Measurements from ENCODE around the gene RNF183. TPM values are rescaled to one million over a fixed set of nuclear protein-coding genes. Genes with fewer than 3 reads are reported as not detected.

The RNF183 gene
- total RNA-seq, 3 donors from 2014 or later (not counting 1 experiment from before 2014, with no cell fraction given), result not detected

DNA sequence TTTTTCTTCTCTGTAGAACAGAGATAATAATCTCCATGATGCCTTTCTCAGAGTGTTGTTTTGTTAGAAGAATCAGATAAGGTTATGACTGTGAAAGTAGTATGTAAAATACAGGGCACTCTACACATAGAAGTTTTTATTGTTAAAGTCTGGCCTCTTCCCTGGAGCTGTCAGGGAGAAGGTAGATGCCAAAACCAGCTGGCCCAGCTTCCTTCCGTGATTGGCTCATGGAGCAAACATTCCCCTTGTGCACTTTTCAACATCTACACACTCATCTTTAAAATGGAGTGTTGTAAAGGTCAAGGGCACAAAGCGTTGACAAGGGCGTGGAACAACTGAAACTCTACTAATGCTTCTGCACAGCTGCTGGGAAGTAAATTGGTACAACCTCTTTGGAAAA is 7.4 kb upstream of the RNF183 start:
- Mint-ChIP-seq H3K4me3 (no peak overlapping the region), H3K9me3 (no peaks in the 10 kb centered on the region), H3K36me3 (no peaks in the 10 kb centered on the region), H3K4me1 (no peaks in the 10 kb centered on the region), H3K27me3 (ENCODE audit: low read depth in 2 of 2) (peaks cover 0 to 6% of the 10 kb centered on the region in 2 donors), H3K27ac (no peak overlapping the region)
- no peaks in the 10 kb centered on the region for H3K27me3 ChIP-seq (ENCODE audit: control insufficient read depth, insufficient read depth, low read length)
- H3K36me3 ChIP-seq (ENCODE audit: control insufficient read depth, insufficient read depth, low read length), result no peaks in the 10 kb centered on the region
- no peak for ATAC-seq
- no peak overlapping the region for H3K27ac ChIP-seq (ENCODE audit: low read length)
- intact Hi-C loops (cut with micrococcal nuclease), result no loop called here
- no peak overlapping the region for H3K4me3 ChIP-seq (ENCODE audit: low read length)
- no peaks in the 10 kb centered on the region for H3K4me1 ChIP-seq (ENCODE audit: control insufficient read depth, insufficient read depth, low read length)
- TF ChIP-seq, protein P1, sequence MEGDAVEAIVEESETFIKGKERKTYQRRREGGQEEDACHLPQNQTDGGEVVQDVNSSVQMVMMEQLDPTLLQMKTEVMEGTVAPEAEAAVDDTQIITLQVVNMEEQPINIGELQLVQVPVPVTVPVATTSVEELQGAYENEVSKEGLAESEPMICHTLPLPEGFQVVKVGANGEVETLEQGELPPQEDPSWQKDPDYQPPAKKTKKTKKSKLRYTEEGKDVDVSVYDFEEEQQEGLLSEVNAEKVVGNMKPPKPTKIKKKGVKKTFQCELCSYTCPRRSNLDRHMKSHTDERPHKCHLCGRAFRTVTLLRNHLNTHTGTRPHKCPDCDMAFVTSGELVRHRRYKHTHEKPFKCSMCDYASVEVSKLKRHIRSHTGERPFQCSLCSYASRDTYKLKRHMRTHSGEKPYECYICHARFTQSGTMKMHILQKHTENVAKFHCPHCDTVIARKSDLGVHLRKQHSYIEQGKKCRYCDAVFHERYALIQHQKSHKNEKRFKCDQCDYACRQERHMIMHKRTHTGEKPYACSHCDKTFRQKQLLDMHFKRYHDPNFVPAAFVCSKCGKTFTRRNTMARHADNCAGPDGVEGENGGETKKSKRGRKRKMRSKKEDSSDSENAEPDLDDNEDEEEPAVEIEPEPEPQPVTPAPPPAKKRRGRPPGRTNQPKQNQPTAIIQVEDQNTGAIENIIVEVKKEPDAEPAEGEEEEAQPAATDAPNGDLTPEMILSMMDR (IDR thresholded peaks at IDR 0.05), result no peak
- no peak for DNase-seq
- 92% methylated on average over 3 of the region's 3 CpGs for WGBS (ENCODE audit: insufficient coverage)
- H3K9me3 ChIP-seq (ENCODE audit: control insufficient read depth, insufficient read depth, low read length), result no peaks in the 10 kb centered on the region

DNA sequence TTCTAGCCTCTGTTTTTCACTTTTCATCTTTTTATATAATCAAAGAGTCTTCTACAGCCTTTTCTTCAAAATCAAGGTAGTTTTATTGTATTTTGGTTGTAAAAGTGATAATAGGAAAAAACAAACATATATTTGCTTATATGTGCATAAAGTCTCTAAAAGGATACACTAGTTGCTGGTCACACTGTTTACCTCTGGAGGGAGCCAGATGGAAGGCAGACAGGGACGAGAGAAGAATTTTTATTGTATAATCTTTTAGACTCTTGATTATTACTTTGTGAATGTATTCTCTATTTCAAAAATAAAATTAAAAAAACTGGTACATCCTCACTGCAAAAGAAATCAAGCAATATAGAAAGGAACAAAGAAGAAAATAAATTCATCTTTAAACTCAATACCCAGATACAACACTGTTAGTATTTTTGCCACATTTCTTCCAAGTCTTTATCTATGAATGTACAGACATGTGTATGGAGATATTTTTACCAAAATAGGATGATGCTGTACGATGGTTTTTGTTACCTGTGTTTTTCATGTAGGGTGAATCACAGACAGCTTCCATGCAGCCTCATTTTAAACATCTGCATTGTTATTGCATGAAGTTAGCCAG is 6.1 kb upstream of the RNF183 start:
- Mint-ChIP-seq H3K27me3 (ENCODE audit: low read depth in 2 of 2) (peaks cover 0 to 2% of the 10 kb centered on the region in 2 donors), H3K27ac (no peak overlapping the region), H3K4me3 (no peak overlapping the region), H3K9me3 (no peaks in the 10 kb centered on the region), H3K4me1 (no peaks in the 10 kb centered on the region), H3K36me3 (no peaks in the 10 kb centered on the region)
- no peaks in the 10 kb centered on the region for H3K4me1 ChIP-seq (ENCODE audit: control insufficient read depth, insufficient read depth, low read length)
- TF ChIP-seq, protein P1 (IDR thresholded peaks at IDR 0.05), result peak; percentile 52
- H3K9me3 ChIP-seq (ENCODE audit: control insufficient read depth, insufficient read depth, low read length), result no peaks in the 10 kb centered on the region
- H3K36me3 ChIP-seq (ENCODE audit: control insufficient read depth, insufficient read depth, low read length), result no peaks in the 10 kb centered on the region
- intact Hi-C loops (cut with micrococcal nuclease), result loop anchor here (1.0 kb wide), 2 partner anchors 98 to 349 kb away; no protein-coding TSS in a partner anchor
- H3K27me3 ChIP-seq (ENCODE audit: control insufficient read depth, insufficient read depth, low read length), result no peaks in the 10 kb centered on the region
- ATAC-seq (peak; percentile 58 to 72 (median 62)), DNase-seq (peak in 1 of 2 donors; percentile 63)
- H3K4me3 ChIP-seq (ENCODE audit: low read length), result no peak overlapping the region
- no CpG with 5 or more reads among the region's 2 CpGs for WGBS (ENCODE audit: insufficient coverage)
- no peak overlapping the region for H3K27ac ChIP-seq (ENCODE audit: low read length)

DNA sequence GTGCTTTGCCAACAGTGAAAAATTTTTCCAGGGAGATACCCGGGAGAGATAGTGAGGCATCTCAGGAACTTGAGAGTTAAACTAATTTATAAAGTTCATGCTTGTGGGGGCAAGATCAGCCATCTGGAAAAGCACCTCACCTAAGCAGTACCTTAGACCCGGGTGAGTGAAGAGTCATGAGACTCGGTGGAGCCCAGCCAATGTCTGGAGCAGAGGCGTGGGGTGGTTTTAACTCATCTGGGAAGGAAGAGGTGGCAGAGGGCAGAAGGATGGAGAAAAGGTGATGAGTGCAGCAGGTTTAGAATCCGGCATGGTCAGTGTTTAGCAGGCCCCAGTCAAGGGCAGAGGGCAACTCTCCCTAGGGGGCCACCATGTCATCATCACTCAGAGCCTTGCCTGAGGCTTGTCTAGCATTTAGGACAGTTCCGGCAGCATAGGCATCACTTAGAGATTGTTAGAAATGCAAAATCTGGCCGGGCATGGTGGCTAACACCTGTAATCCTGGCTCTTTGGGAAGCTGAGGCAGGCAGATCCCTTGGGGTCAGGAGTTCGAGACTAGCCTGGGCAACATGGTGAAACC is 4.3 kb upstream of the RNF183 start:
- ATAC-seq (no peak), DNase-seq (no peak)
- no peak overlapping the region for H3K4me3 Mint-ChIP-seq
- H3K9me3 Mint-ChIP-seq, result no peaks in the 10 kb centered on the region
- no peak overlapping the region for H3K27ac ChIP-seq (ENCODE audit: low read length)
- H3K9me3 ChIP-seq (ENCODE audit: control insufficient read depth, insufficient read depth, low read length), result no peaks in the 10 kb centered on the region
- no peaks in the 10 kb centered on the region for H3K36me3 ChIP-seq (ENCODE audit: control insufficient read depth, insufficient read depth, low read length)
- TF ChIP-seq, protein P1 (IDR thresholded peaks at IDR 0.05), result no peak
- H3K4me3 ChIP-seq (ENCODE audit: low read length), result no peak overlapping the region
- 80% methylated on average over 8 of the region's 8 CpGs for WGBS (ENCODE audit: insufficient coverage)
- H3K4me1 Mint-ChIP-seq, result no peaks in the 10 kb centered on the region
- H3K4me1 ChIP-seq (ENCODE audit: control insufficient read depth, insufficient read depth, low read length), result no peaks in the 10 kb centered on the region
- peaks cover 1 to 2% of the 10 kb centered on the region in 2 donors for H3K27me3 Mint-ChIP-seq (ENCODE audit: low read depth in 2 of 2)
- H3K27ac Mint-ChIP-seq, result no peak overlapping the region
- H3K36me3 Mint-ChIP-seq, result no peaks in the 10 kb centered on the region
- no peaks in the 10 kb centered on the region for H3K27me3 ChIP-seq (ENCODE audit: control insufficient read depth, insufficient read depth, low read length)
- intact Hi-C loops (cut with micrococcal nuclease), result no loop called here
